HL-60 (cell line): ENCODE data around the gene GLIPR1L2.

Experiments used
- DNase-seq, 2 experiments: peaks; one replicate each; pipeline ENCODE4 v3.0.0-alpha.2; 2010 to 2020; ENCODE audit warnings: low read depth in 1 of 2, low spot score in 1 of 2
- H3K27ac ChIP-seq: fragments of 250-450 bp; sonication (Bioruptor Pico); replicated peaks from 2 replicates; pipeline ENCODE4 v1.5.1; 2020; ENCODE audit warnings: mild to moderate bottlenecking, moderate library complexity
- H3K27me3 ChIP-seq: fragments of 250-450 bp; sonication (Bioruptor Pico); 2 replicates; pipeline ENCODE4 v1.5.1; 2021; ENCODE audit warnings: mild to moderate bottlenecking, moderate library complexity; ENCODE audit not compliant: insufficient read depth, poor library complexity, severe bottlenecking
- H3K4me3 ChIP-seq: replicated peaks from 2 replicates; pipeline ENCODE4 v1.5.1; 2011; ENCODE audit warnings: mild to moderate bottlenecking, control low read depth, low read length; ENCODE audit not compliant: insufficient read depth
- CTCF ChIP-seq: IDR thresholded peaks from one replicate; pipeline ENCODE4 v1.5.1; 2011; ENCODE audit warnings: low read length, control low read depth, inconsistent platforms; ENCODE audit not compliant: insufficient read depth
- GABPA ChIP-seq: IDR thresholded peaks from 2 replicates; pipeline ENCODE4 v1.6.1; 2012; ENCODE audit warnings: low read depth
- POLR2AphosphoS5 ChIP-seq: IDR thresholded peaks from 2 replicates; pipeline ENCODE4 v1.6.1; 2012; ENCODE audit warnings: low read depth
- REST ChIP-seq: IDR thresholded peaks from 2 replicates; pipeline ENCODE4 v1.6.1; 2012; ENCODE audit warnings: low read depth; ENCODE audit not compliant: insufficient replicate concordance
- SPI1 ChIP-seq: IDR thresholded peaks from 2 replicates; pipeline ENCODE4 v1.6.1; 2012; ENCODE audit warnings: low read depth, mild to moderate bottlenecking, borderline replicate concordance

The GLIPR1L2 gene

GRCh38 chr12:75471902-75472890 is 81.3 kb downstream of the GLIPR1L2 start:
- Histone ChIP-seq H3K4me3 (no peak overlapping the region), H3K27ac (peak overlapping the region; percentile 79), H3K27me3 (no peaks in the 10 kb centered on the region)
- DNase-seq: peak in 1 of 2 experiments; percentile 72
- TF ChIP-seq CTCF: no peak
- TF ChIP-seq SPI1: peak; percentile 96

- no peak for DNase-seq
- Histone ChIP-seq H3K27me3 (no peaks in the 10 kb centered on the region), H3K27ac (no peak overlapping the region), H3K4me3 (no peak overlapping the region)
- no peak for TF ChIP-seq SPI1
- no peak for TF ChIP-seq GABPA
- TF ChIP-seq POLR2AphosphoS5: no peak
- TF ChIP-seq CTCF: no peak
- TF ChIP-seq REST: no peak
These were observed 83.2 kb downstream of the GLIPR1L2 start for GRCh38 chr12:75474116-75474515.

- DNase-seq: no peak
- TF ChIP-seq SPI1 (no peak), REST (no peak)
- no peak overlapping the region for H3K4me3 ChIP-seq
- H3K27ac ChIP-seq: no peak overlapping the region
- no peaks in the 10 kb centered on the region for H3K27me3 ChIP-seq
These were observed 85.2 kb downstream of the GLIPR1L2 start for GRCh38 chr12:75476071-75476470.

GRCh38 chr12:75477137-75477536 is 86.2 kb downstream of the GLIPR1L2 start:
- TF ChIP-seq CTCF: no peak
- no peak for TF ChIP-seq REST
- TF ChIP-seq GABPA: no peak
- TF ChIP-seq SPI1: no peak
- TF ChIP-seq POLR2AphosphoS5: no peak
- H3K27ac ChIP-seq: no peak overlapping the region
- no peak for DNase-seq
- H3K27me3 ChIP-seq: no peaks in the 10 kb centered on the region
- no peak overlapping the region for H3K4me3 ChIP-seq
